Measurements from ENCODE around the gene AVPR2. TPM values are rescaled to one million over a fixed set of nuclear protein-coding genes. Genes with fewer than 3 reads are reported as not detected.

The AVPR2 gene
- total and polyA plus RNA-seq, 2 donors, result 0.53 to 7.7 TPM

DNA sequence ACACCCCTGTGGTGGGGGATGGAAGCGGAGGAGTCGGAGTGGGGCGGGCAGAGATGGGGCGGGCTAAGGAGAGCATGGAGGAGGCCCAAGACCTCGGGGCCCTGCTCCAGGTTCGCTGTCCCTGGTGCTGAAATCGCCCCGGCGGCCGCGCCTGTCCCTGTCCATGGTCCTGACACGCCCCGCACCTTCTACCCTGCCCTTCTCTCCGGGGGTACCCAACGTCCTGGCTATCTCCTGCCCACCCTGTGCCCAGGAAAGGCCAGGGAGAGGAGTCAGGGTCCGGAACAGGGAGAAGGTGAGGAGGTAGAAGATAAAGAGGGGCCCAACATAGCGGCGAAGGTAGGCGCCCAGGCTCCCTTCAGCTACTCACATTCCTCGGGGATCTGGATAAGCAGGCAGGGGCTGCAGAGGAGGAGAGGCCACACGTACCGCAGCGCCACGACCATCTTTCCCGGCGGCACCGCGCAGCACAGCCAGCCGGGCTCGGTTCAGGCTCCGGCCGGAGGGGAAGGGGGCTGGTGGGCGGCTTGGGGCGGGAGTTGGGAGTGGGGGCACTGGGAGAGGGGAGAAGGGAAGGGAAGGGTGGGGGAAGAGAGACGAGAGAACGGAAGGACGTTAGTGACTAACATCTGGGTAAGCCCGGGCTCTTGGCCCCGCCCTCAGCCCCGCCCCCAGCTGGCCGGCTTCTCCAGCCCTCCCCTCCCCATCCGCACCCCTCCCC, 28.9 kb upstream of the AVPR2 start:
- no peak overlapping the region for H3K4me3 ChIP-seq (ENCODE audit: low read depth, low read length)
- H3K27ac ChIP-seq (ENCODE audit: low read depth), result no peak overlapping the region
- no peaks in the 10 kb centered on the region for H3K4me1 ChIP-seq (ENCODE audit: insufficient read depth)
- no peak for DNase-seq (ENCODE audit: extremely low spot score)
- no peaks in the 10 kb centered on the region for H3K36me3 ChIP-seq (ENCODE audit: insufficient read depth)
- WGBS, result 1% methylated on average over 40 of the region's 42 CpGs

GRCh38 chrX:153876112-153876491, 28.4 kb upstream of the AVPR2 start:
- no peaks in the 10 kb centered on the region for H3K4me1 ChIP-seq (ENCODE audit: insufficient read depth)
- DNase-seq (ENCODE audit: extremely low spot score), result no peak

GRCh38 chrX:153877571-153878261, 26.8 kb upstream of the AVPR2 start:
- H3K4me3 ChIP-seq (ENCODE audit: low read depth, low read length), result no peak overlapping the region
- DNase-seq (ENCODE audit: extremely low spot score), result no peak
- no peaks in the 10 kb centered on the region for H3K4me1 ChIP-seq (ENCODE audit: insufficient read depth)
- WGBS, result 79% methylated on average over 8 of the region's 8 CpGs
- no peaks in the 10 kb centered on the region for H3K36me3 ChIP-seq (ENCODE audit: insufficient read depth)
- H3K27ac ChIP-seq (ENCODE audit: low read depth), result no peak overlapping the region

More at GRCh38 chrX:153876112-153876491, 28.4 kb upstream of the AVPR2 start:
- no peaks in the 10 kb centered on the region for H3K36me3 ChIP-seq (ENCODE audit: insufficient read depth)
- WGBS, result 50% methylated on average over 3 of the region's 3 CpGs
- no peak overlapping the region for H3K27ac ChIP-seq (ENCODE audit: low read depth)
- no peak overlapping the region for H3K4me3 ChIP-seq (ENCODE audit: low read depth, low read length)

DNA sequence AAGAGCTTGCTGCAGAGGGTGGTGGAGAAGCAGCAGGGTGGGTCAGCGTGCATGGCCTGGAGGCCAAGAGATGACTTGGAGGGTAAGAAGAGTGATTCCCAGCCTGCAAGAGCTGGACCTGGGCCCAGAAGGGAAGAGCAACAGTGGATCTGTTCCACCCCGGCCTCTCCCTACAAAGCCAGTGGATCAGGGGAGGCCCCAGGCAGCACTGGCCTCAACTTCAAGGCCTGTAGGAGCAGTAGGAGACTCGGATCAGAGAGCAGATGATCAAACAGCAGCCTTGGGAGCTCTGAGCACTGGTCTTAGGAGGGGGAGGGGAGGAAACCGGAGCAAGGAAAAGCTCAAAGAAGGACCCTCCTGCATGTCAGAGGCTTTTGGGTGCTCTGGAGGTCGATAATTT, 26.1 kb upstream of the AVPR2 start:
- H3K4me3 ChIP-seq (ENCODE audit: low read depth, low read length), result no peak overlapping the region
- 25% methylated on average over 5 of the region's 5 CpGs for WGBS
- no peak overlapping the region for H3K27ac ChIP-seq (ENCODE audit: low read depth)
- H3K36me3 ChIP-seq (ENCODE audit: insufficient read depth), result no peaks in the 10 kb centered on the region
- DNase-seq (ENCODE audit: extremely low spot score), result no peak
- H3K4me1 ChIP-seq (ENCODE audit: insufficient read depth), result no peaks in the 10 kb centered on the region

DNA sequence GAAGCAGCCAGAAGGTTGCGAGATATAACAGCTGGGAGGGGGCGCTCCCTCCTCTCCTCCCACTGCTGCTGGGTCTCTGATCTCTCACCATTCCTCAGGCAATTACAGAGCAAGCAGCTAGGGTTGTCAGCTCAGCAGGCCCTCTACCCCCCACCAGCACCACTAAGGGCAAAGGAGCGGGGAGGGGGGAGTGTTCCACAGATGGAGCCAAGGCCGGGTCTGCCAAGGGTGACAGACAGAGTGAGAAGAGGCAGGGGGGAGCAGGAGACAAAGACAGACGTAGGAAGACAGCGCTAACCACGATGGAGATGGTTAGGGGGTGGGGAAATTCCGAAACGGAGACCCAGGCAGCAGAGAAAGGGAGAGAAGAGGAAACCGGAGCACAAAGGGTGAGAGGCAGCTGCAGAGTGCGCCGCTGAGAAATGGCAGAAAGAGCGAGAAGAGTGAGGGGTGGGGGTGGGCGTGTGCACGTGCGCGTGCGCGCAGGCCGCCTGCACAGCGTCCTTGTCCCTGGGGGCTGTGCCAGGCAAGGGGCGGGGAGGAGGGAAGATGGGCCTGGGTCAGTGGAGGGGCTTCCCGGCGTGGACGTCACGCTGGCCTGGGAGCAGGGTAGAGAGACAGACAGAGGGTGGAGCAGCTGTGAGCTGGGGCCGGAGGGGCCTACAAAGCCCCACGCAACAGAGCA, 25.4 kb upstream of the AVPR2 start:
- Histone ChIP-seq H3K27ac (ENCODE audit: low read depth) (no peak overlapping the region), H3K4me1 (ENCODE audit: insufficient read depth) (no peaks in the 10 kb centered on the region), H3K4me3 (ENCODE audit: low read depth, low read length) (no peak overlapping the region), H3K36me3 (ENCODE audit: insufficient read depth) (no peaks in the 10 kb centered on the region)
- WGBS, result 6% methylated on average over 28 of the region's 28 CpGs
- DNase-seq (ENCODE audit: extremely low spot score), result no peak

- Histone ChIP-seq H3K36me3 (ENCODE audit: insufficient read depth) (no peaks in the 10 kb centered on the region), H3K27ac (ENCODE audit: low read depth) (no peak overlapping the region), H3K4me3 (ENCODE audit: low read depth, low read length) (no peak overlapping the region), H3K4me1 (ENCODE audit: insufficient read depth) (no peaks in the 10 kb centered on the region)
- DNase-seq (ENCODE audit: extremely low spot score), result no peak
- 54% methylated on average over 12 of the region's 12 CpGs for WGBS
These were observed 24.6 kb upstream of the AVPR2 start for GRCh38 chrX:153879741-153880439.

DNA sequence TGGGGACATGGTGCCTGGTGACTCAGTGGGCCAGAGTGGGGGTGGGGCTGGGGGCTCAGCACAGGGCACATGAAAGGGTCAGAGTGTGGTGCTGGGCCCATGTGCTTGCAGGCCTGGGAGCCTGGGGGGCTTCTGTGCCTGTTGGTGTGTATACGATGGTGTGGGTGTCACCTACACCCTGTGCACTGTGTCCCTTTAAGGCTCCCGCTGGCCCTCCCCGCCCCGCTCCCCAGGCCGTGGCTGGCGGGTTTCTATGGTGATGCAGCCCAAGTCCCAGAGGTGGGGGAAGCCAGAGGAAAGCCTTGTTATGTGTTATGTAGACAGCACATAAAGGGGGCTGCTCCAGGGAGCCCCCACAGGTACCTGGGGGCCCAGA, 24.0 kb upstream of the AVPR2 start:
- Histone ChIP-seq H3K27ac (ENCODE audit: low read depth) (no peak overlapping the region), H3K4me3 (ENCODE audit: low read depth, low read length) (no peak overlapping the region), H3K36me3 (ENCODE audit: insufficient read depth) (no peaks in the 10 kb centered on the region), H3K4me1 (ENCODE audit: insufficient read depth) (no peaks in the 10 kb centered on the region)
- WGBS, result 22% methylated on average over 6 of the region's 6 CpGs
- no peak for DNase-seq (ENCODE audit: extremely low spot score)

- H3K27ac ChIP-seq (ENCODE audit: low read depth), result no peak overlapping the region
- H3K36me3 ChIP-seq (ENCODE audit: insufficient read depth), result no peaks in the 10 kb centered on the region
- no peak overlapping the region for H3K4me3 ChIP-seq (ENCODE audit: low read depth, low read length)
- H3K4me1 ChIP-seq (ENCODE audit: insufficient read depth), result no peaks in the 10 kb centered on the region
- DNase-seq (ENCODE audit: extremely low spot score), result no peak
- 74% methylated on average over 7 of the region's 7 CpGs for WGBS
These were observed 23.2 kb upstream of the AVPR2 start for GRCh38 chrX:153881281-153881680.

DNA sequence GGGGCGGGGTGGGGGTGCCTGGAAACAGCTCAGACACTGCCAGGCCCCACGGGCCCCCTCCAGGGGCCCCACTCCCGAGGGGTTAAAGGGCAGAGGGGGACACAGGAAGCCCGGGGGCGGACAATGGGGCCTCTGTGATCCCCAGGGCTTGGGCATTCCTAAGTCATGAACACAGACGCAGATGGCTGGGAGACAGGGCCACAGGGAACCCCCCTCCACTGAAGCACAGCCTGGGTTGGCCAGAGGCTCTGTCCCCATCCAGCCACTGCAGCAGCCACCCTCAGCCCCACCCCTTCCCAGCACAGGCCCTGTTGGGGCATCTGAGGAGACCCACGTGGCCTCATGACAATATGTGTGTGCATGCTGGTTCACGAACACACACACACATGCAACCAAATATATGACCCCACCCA, 22.4 kb upstream of the AVPR2 start:
- H3K27ac ChIP-seq (ENCODE audit: low read depth), result no peak overlapping the region
- DNase-seq (ENCODE audit: extremely low spot score), result no peak
- no peaks in the 10 kb centered on the region for H3K4me1 ChIP-seq (ENCODE audit: insufficient read depth)
- H3K36me3 ChIP-seq (ENCODE audit: insufficient read depth), result no peaks in the 10 kb centered on the region
- 44% methylated on average over 8 of the region's 8 CpGs for WGBS
- no peak overlapping the region for H3K4me3 ChIP-seq (ENCODE audit: low read depth, low read length)

GRCh38 chrX:153882557-153882956, 21.9 kb upstream of the AVPR2 start:
- H3K36me3 ChIP-seq (ENCODE audit: insufficient read depth), result no peaks in the 10 kb centered on the region
- no peak for DNase-seq (ENCODE audit: extremely low spot score)
- WGBS, result 47% methylated on average over 7 of the region's 7 CpGs
- no peak overlapping the region for H3K4me3 ChIP-seq (ENCODE audit: low read depth, low read length)
- H3K27ac ChIP-seq (ENCODE audit: low read depth), result no peak overlapping the region
- no peaks in the 10 kb centered on the region for H3K4me1 ChIP-seq (ENCODE audit: insufficient read depth)

DNA sequence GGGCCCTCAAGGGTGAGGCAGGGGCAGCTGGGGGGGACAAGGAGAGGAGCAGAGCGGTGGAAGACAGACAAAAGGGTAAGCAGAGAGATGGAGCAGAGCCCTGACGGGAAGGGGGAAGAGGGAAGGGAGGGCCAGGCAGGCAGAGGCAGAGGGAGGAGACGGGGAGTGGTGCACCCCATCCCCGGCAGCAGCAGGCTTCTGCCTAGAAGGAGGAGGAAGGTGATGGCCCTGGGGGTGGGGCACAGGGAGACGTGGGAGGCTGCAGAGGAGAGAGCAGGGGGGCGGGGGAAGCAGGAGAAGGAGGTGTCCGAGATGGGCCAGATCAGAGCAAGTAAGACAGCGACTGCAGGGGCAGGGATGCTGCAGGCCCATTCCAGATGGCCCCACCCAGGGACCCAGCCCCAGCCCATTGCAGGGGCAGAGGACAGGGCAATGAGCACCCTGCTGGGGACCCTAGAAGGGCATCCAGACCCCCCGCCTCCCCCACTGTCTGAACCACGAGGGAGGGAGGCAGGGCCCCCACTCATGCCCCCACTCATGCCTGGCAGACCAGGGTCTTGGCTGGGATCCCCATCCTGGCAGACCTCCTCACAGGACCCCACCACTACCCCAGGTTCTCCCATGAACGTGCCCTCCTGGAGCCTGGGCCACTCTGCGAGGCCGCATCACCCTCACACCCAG, 21.2 kb upstream of the AVPR2 start:
- H3K27ac ChIP-seq (ENCODE audit: low read depth), result no peak overlapping the region
- WGBS, result 44% methylated on average over 13 of the region's 13 CpGs
- no peaks in the 10 kb centered on the region for H3K4me1 ChIP-seq (ENCODE audit: insufficient read depth)
- no peak overlapping the region for H3K4me3 ChIP-seq (ENCODE audit: low read depth, low read length)
- no peaks in the 10 kb centered on the region for H3K36me3 ChIP-seq (ENCODE audit: insufficient read depth)
- no peak for DNase-seq (ENCODE audit: extremely low spot score)

DNA sequence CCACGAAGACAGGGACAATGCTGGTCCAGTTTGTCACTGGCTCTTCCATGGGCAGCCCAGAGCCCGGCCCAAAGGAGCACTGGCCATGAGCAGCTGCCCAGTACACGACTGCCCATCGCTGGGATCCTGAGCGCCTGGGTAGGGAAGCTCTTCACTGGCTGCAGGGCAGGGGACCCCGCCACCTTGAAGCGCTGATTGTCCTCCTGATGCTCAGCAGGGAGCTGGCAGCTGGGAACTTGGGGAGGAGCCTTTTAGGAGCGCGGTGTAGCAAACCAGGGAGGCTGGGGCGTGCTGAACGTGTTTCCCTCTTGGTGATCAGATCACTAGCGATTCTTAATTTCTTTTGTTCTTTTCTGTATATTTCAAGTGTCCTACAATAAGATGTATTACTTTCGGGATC, 20.3 kb upstream of the AVPR2 start:
- no peaks in the 10 kb centered on the region for H3K4me1 ChIP-seq (ENCODE audit: insufficient read depth)
- DNase-seq (ENCODE audit: extremely low spot score), result no peak
- WGBS, result 60% methylated on average over 13 of the region's 13 CpGs
- H3K36me3 ChIP-seq (ENCODE audit: insufficient read depth), result no peaks in the 10 kb centered on the region
- H3K27ac ChIP-seq (ENCODE audit: low read depth), result no peak overlapping the region
- H3K4me3 ChIP-seq (ENCODE audit: low read depth, low read length), result no peak overlapping the region

DNA sequence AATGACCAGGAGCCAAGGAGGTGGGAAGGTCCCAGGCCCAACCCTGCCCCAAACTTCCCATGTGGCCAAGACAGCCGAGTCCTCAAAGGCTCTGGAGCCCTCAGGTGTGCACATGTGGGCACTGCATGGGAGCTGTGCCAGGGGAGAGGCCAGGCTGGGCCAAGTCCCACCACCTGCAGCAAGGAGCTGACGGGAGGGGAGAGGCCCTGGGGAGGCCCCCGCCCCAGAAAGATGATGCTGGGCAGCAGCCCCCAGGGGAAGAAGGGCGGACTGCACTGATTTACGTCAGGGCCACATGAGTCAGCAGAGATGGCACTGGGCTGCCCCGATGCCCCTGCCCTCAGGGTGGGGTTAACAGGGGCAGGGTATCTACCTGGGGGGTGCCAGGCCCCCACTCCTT, 19.9 kb upstream of the AVPR2 start:
- no peak for DNase-seq (ENCODE audit: extremely low spot score)
- no peak overlapping the region for H3K4me3 ChIP-seq (ENCODE audit: low read depth, low read length)
- H3K27ac ChIP-seq (ENCODE audit: low read depth), result no peak overlapping the region
- 49% methylated on average over 6 of the region's 6 CpGs for WGBS
- no peaks in the 10 kb centered on the region for H3K36me3 ChIP-seq (ENCODE audit: insufficient read depth)
- no peaks in the 10 kb centered on the region for H3K4me1 ChIP-seq (ENCODE audit: insufficient read depth)
